HG03196 (cell line): ENCODE data around the gene LRRC8D.

Experiments
- ATAC-seq: cut with Tn5 transposase; IDR thresholded peaks from one replicate; pipeline ENCODE4 v1.9.1; 2021; ENCODE audit not compliant: unreplicated experiment

LRRC8D gene

GRCh38 chr1:89866568-89866967, 45.7 kb downstream of the LRRC8D start:
- ATAC-seq: no peak

GRCh38 chr1:89870998-89871397, 50.2 kb downstream of the LRRC8D start:
- ATAC-seq: no peak

GRCh38 chr1:89871768-89872473, 51.1 kb downstream of the LRRC8D start:
- ATAC-seq: no peak

DNA sequence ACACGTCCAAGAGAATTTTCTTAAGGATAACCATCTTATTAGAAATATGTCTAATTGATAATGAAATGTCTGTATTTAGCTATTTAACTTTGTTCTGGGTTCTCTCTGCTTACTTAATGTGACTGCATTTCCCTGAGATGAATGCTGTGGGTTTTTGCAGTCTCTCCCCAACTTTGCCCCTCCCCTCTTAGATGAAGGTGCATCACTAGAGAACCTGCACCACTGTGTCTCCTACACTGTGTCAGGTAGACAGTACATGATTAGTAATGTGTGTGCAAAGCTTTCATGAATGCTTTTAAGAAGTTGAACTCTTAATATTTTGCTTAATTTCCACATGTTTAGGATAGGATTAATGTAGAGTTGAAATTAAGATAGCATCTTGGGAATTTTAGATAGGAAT, 51.7 kb downstream of the LRRC8D start:
- ATAC-seq: no peak

DNA sequence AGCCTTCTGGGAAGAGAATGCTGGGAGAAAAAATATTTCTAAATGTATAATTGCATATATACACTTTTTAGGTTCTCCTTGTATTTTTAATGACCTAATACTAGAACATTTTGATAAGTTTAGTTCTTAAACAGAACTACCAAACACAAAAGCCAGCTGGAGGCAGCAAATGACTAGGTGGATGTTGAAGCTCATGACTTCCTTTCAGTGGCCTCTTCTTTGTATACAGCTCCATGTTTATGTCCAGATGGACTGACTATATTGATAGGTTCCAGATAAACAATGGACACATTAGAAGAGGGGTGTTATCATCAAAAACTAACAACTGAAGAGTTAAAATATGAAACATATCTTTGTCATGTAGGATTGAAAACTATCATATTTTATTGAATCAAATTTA, 52.5 kb downstream of the LRRC8D start:
- ATAC-seq: no peak

- ATAC-seq: no peak
Observed at GRCh38 chr1:89873770-89874169, 52.9 kb downstream of the LRRC8D start.

GRCh38 chr1:89876463-89876862, 55.6 kb downstream of the LRRC8D start:
- no peak for ATAC-seq

DNA sequence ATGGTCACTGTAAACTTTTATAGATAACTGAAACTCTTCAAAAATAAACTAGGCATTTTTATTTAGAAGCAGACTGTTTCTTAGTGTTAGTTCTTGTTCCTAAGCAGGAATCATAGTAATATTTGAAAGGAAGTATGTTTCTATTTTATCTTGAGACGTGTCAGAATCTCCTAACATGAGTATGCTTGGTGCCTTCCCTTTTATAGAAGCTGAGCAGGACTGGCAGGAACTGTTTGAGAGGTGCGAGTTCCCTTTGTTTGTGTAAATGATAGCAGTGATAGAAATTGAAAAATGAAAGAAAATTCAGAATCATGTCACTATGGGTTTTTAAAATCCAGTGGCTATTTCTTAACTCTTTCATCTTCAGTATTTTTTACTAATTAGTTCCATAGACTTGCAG, 56.9 kb downstream of the LRRC8D start:
- ATAC-seq: no peak

DNA sequence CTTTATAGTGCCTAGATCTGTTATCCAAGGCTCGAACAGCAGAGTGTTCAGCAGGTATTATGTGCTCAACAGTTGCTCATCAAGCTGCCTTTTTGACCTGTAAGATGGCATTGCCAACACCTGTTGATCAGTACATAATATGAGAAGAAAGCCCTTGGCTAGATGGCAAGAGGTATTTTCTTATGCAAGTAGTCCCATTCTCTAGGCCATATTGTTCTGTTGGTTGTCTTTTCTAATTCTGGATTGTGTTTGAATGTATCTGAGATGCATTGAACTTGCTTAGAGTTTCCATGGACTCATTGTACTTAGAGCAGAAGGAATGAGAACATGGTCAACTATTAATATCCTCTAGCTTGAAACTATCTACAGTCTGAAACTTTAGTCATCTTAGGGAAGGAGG, 57.4 kb downstream of the LRRC8D start:
- no peak for ATAC-seq

DNA sequence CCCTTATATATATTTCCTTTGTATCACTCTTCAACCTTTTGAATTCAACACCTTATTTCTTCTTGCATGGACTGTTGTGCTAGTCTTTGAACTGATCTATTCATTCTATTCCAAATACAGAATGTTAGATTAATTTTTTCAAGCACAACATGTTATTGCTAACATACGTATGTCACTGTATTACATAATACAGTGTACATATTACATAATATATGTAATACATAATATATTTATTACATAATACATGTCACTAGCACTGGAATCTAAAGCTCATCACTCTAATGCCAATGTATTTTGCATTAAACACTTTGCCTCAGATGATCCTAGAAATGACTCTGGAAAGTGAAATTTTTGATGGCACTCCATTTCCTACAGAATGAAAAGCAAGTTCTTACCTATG, 59.8 kb downstream of the LRRC8D start:
- no peak for ATAC-seq

GRCh38 chr1:89881415-89882058, 60.7 kb downstream of the LRRC8D start:
- ATAC-seq: no peak

DNA sequence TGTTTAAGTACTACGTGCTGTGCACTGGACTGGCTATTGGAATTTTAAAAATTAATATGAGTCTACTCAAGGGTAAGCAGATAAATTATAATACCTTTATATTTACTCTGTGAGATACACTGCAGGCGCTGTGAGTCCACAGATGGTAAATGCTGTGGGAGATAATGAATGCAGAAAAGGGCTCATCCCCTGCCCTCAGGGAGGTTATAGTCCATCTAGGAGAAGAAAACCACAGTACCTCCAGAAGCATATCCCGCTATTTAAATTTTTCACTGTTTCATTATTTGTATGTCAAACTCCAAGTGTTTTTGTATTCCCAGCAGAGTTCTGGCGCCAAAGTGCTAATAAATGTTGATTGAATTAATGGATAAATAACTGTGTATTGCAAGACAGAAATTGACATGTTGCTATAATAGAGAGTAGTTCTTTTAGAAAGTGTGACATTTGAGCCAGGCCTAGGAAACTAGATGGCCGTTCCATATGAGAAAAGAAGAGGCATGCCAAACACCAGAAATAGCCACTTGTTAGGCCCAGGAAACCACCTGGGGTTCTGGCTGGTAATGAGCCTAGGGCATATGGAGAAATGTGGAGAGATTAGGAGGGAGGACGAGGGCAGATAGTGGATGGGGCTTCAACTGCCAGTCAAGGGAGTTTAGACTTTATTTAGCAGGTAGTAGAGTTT, 61.7 kb downstream of the LRRC8D start:
- no peak for ATAC-seq

DNA sequence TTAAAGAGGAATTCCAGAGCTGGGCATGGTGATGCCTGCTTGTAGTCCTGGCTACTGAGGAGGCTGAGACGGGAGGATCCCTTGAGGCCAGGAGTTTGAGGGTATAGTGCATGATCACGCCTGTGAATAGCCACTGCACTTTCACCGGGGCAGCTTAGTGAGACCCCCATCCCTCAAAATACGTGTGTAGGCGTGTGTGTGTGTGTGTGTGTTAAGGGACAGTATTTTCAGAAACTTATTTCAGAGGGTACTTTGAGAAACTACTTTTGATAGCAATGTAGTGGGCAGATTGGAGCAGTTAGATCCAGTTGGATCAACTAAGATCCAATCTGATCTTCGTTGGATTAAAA, 62.2 kb downstream of the LRRC8D start:
- no peak for ATAC-seq

DNA sequence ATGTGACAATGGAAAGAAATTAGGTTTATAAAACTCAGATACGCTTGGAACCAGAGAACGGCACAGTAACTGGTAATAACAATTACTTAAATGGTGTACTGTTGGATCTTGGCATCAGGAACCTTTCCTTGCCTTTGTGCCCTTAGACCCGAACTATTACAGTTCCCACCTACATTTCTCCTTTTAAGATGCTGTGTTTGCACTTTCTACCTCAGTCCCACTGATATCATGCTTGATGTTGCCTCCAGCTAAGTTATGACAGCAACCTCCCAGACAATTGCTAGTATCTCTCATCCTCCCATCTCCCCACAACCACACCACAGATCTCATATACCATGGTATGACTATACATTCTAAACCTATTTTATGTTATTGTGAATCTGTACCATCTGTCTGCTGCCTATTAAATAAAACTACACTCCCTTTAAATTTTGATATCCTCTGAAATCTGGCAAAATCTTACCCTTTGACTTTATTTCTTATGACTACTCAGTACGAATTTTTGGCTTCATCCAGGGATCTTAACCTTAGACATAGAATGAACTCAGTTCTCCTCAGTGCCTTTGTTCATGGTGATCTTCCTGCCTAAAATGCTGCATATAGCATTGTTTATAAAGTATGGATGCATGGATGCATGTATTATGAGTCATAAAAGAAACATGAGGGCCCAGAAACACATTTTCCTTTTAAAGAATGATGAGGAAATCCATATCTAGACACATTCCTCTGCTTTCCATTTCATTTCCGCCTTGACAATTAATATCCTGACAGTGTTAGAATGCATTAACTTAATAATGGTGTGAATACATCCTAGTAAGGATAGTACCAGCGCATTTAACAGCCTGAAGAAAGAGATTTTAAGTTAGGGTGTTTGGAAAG, 64.1 kb downstream of the LRRC8D start:
- ATAC-seq: no peak

DNA sequence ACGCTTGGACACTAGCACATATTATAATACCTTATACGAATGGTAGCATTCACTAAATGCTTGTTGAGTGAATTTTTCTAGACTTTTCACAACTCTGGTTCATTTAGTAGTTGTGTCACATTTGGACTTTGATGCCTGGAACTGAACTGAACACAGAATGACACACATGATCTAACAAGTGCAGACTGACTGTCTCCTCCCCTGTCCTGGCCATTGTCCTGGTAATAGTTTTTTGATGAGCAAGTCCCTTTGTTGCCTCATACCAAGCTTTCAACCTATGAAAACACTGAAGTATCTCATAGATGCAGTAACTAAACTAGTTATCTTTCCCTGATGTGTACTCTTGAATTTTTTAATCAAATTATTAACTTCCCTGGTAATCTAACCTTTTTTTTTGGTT, 66.4 kb downstream of the LRRC8D start:
- no peak for ATAC-seq

- no peak for ATAC-seq
Observed at GRCh38 chr1:89887713-89888112, 66.9 kb downstream of the LRRC8D start.

GRCh38 chr1:89888480-89889322, 67.9 kb downstream of the LRRC8D start:
- ATAC-seq: no peak

- no peak for ATAC-seq
Observed at GRCh38 chr1:89889323-89889615, 68.4 kb downstream of the LRRC8D start.

DNA sequence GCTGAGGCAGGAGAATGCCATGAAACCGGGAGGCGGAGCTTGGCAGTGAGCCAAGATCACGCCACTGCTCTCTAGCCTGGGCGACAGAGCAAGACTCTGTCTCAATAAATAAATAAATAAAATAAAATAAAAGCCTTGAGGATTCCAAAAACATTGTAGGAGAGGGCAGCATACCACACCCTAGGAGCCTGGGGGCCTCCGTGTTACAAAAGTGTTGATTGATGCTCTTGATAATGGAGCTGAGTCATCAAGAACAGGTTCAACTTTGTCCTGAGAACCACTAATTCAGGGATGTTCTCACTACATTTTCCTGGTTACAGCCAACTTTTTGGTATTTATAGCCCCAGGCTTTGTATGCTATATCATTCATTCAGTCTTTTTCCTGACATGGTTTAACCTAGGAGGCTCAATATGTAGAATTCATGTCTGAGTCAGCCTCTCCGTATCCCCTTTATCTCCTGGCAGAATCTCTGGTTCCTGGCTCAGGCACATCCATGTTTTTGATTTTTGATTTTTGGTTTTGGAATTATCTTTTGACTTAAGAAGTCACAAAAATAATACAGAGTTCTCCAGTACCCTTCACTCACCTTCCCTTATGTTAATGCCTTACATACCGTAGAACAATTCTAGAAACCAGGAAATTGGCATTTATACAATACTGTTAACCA, 69.4 kb downstream of the LRRC8D start:
- ATAC-seq: no peak

- ATAC-seq: no peak
Observed at GRCh38 chr1:89892816-89893215, 72.0 kb downstream of the LRRC8D start.
